Left lung (tissue), 10 donors: ENCODE data around the gene TIAM1. TPM values are rescaled to one million over a fixed set of nuclear protein-coding genes. Genes with fewer than 3 reads are reported as not detected.

Source experiments
- ATAC-seq: fragments of 200-7000 bp; cut with Tn5 transposase; one replicate; pipeline ENCODE4 v1.9.1; 2020; ENCODE audit warnings: moderate library complexity
- DNase-seq, 4 donors: peaks; one replicate each; pipeline ENCODE4 v3.0.0-alpha.2; 2013 to 2020
- H3K27ac ChIP-seq, 2 donors: fragments of 200-600 bp; sonication (generic) in 1 of 2; one replicate each; pipeline versions ENCODE4 v1.5.0 to v1.8.0; 2020 to 2021
- H3K27me3 ChIP-seq, 2 donors: fragments of 200-600 bp; sonication (generic) in 1 of 2; one replicate each; pipeline versions ENCODE4 v1.5.0 to v1.8.0; 2020 to 2021
- H3K36me3 ChIP-seq, 2 donors: fragments of 200-600 bp; sonication (generic) in 1 of 2; one replicate each; pipeline versions ENCODE4 v1.5.0 to v1.8.0; 2020 to 2021
- H3K4me1 ChIP-seq, 2 donors: fragments of 200-600 bp; one replicate each; pipeline ENCODE4 v1.8.0; 2021
- H3K4me3 ChIP-seq, 2 donors: fragments of 200-600 bp; sonication (generic) in 1 of 2; one replicate each; pipeline versions ENCODE4 v1.5.0 to v1.8.0; 2020 to 2021; ENCODE audit warnings: mild to moderate bottlenecking in 1 of 2
- H3K9me3 ChIP-seq, 2 donors: fragments of 200-600 bp; sonication (generic) in 1 of 2; one replicate each; pipeline versions ENCODE4 v1.5.0 to v1.8.0; 2020 to 2021
- CTCF ChIP-seq, 2 donors: fragments of 200-600 bp; sonication (generic) in 1 of 2; IDR thresholded peaks; one replicate each; pipeline versions ENCODE4 v1.5.0 to v1.8.0; 2021; ENCODE audit warnings: antibody characterized with exemption in 2 of 2
- intact Hi-C, 2 donors: fragments of 100-400 bp; cut with DNase I; formaldehyde crosslinking; loops; one replicate each; pipeline versions ENCODE4 v1.11.2 to v1.14.2; 2022
- polyA plus RNA-seq, 6 donors: library from polyadenylated mRNA; unstranded; fragments of 120-200 nt; gene quantifications; one replicate each; pipeline ENCODE4 v1.2.1, GENCODE V29; 2013; ENCODE audit not compliant: insufficient read length in 6 of 6
- total RNA-seq, 2 donors: library from RNA; stranded (reverse); fragmentation: NEBNext Ultra II Directional; extraction: Animal tissue kit (Norgen Biotek cat#: 25700); gene quantifications; one replicate each; pipeline ENCODE4 v1.2.1, GENCODE V29; 2021
- donor health status: DM: no; HTN: yes; CAD: no.
- donor health status: DM: no; HTN: no; CAD: no.

Gene TIAM1
- total and polyA plus RNA-seq, 8 donors = 9.7 to 65.5 (median 49.5) TPM

- H3K4me1 ChIP-seq = peaks cover 0 to 11% of the 10 kb centered on the region in 2 donors
- H3K36me3 ChIP-seq = no peaks in the 10 kb centered on the region
- peaks cover 0 to 27% of the 10 kb centered on the region in 2 donors for H3K9me3 ChIP-seq
- H3K27ac ChIP-seq = no peak overlapping the region
- intact Hi-C loops = no loop called here
- no peaks in the 10 kb centered on the region for H3K27me3 ChIP-seq
- DNase-seq = no peak
- TF ChIP-seq CTCF (IDR thresholded peaks at IDR 0.05) = no peak
- no peak for ATAC-seq
- no peak overlapping the region for H3K4me3 ChIP-seq
Measured at GRCh38 chr21:31156662-31157061, 187.4 kb downstream of the TIAM1 start.

- Histone ChIP-seq H3K9me3 (peaks cover 0 to 27% of the 10 kb centered on the region in 2 donors), H3K4me1 (peaks cover 0 to 11% of the 10 kb centered on the region in 2 donors), H3K36me3 (no peaks in the 10 kb centered on the region), H3K4me3 (no peak overlapping the region), H3K27ac (no peak overlapping the region), H3K27me3 (no peaks in the 10 kb centered on the region)
- no peak for DNase-seq
- intact Hi-C loops = no loop called here
- no peak for ATAC-seq
- no peak for TF ChIP-seq CTCF (IDR thresholded peaks at IDR 0.05)
Measured at GRCh38 chr21:31156169-31156568, 187.9 kb downstream of the TIAM1 start.

GRCh38 chr21:31151156-31152045, 192.7 kb downstream of the TIAM1 start:
- Histone ChIP-seq H3K9me3 (peaks cover 0 to 13% of the 10 kb centered on the region in 2 donors), H3K4me3 (no peak overlapping the region), H3K4me1 (no peaks in the 10 kb centered on the region), H3K27ac (no peak overlapping the region), H3K36me3 (no peaks in the 10 kb centered on the region), H3K27me3 (no peaks in the 10 kb centered on the region)
- DNase-seq (no peak), ATAC-seq (no peak)
- intact Hi-C loops = no loop called here
- TF ChIP-seq CTCF (IDR thresholded peaks at IDR 0.05) = no peak

- Histone ChIP-seq H3K4me1 (no peaks in the 10 kb centered on the region), H3K27me3 (no peaks in the 10 kb centered on the region), H3K36me3 (no peaks in the 10 kb centered on the region), H3K4me3 (no peak overlapping the region), H3K27ac (no peak overlapping the region), H3K9me3 (no peaks in the 10 kb centered on the region)
- peak in 2 of 4 donors; percentile 76 to 84 for DNase-seq
- intact Hi-C loops = no loop called here
- TF ChIP-seq CTCF (IDR thresholded peaks at IDR 0.05) = no peak
- no peak for ATAC-seq
Measured at GRCh38 chr21:31145274-31145673, 198.8 kb downstream of the TIAM1 start.

GRCh38 chr21:31143036-31143435, 201.0 kb downstream of the TIAM1 start:
- Histone ChIP-seq H3K36me3 (no peaks in the 10 kb centered on the region), H3K27me3 (no peaks in the 10 kb centered on the region), H3K4me3 (no peak overlapping the region), H3K9me3 (no peaks in the 10 kb centered on the region), H3K4me1 (no peaks in the 10 kb centered on the region), H3K27ac (no peak overlapping the region)
- TF ChIP-seq CTCF (IDR thresholded peaks at IDR 0.05) = no peak
- DNase-seq (no peak), ATAC-seq (no peak)
- intact Hi-C loops = no loop called here
